ENCODE results near the gene CASZ1.

GRCh38 chr1:10771789-10772188, 24.7 kb downstream of the CASZ1 start:
- no peak for TF ChIP-seq CTCF (IDR thresholded peaks at IDR 0.05; ENCODE audit: extremely low read depth in 1 of 2, insufficient read depth in 1 of 2, low read depth in 1 of 2, low read length in 2 of 2)
- TF ChIP-seq MAX (IDR thresholded peaks at IDR 0.05; ENCODE audit: insufficient read depth, insufficient read length) = no peak
- no peak for TF ChIP-seq MYC (IDR thresholded peaks at IDR 0.05; ENCODE audit: low read depth, low read length)
- TF ChIP-seq EZH2 (IDR thresholded peaks at IDR 0.05; ENCODE audit: borderline replicate concordance, low read depth, low read length, severe bottlenecking) = no peak
- no peak for TF ChIP-seq POLR2A (IDR thresholded peaks at IDR 0.05; ENCODE audit: low read depth, low read length)
- no peak for TF ChIP-seq POLR2AphosphoS5 (IDR thresholded peaks at IDR 0.05; ENCODE audit: insufficient read depth, low read depth, low read length)
- no peak for TF ChIP-seq JUN (IDR thresholded peaks at IDR 0.05; ENCODE audit: borderline replicate concordance, insufficient read depth, insufficient read length, low read depth)
